AG04449 (cell line): Measurements from ENCODE around the gene TBX19.

Experiments used
- CTCF ChIA-PET: fragments of 350-600 bp; formaldehyde crosslinking; extraction: SDS; loops from one replicate; lab custom pipeline; 2021; ENCODE audit warnings: antibody characterized with exemption; lab: Yijun Ruan, JAX
- POLR2A ChIA-PET: fragments of 400-600, 350-600 bp; formaldehyde crosslinking; extraction: SDS; loops from one replicate; lab custom pipeline; 2020; ENCODE audit warnings: antibody characterized with exemption, inconsistent platforms; lab: Yijun Ruan, JAX
- DNase-seq: peaks from one replicate; pipeline ENCODE4 v3.0.0-alpha.2; 2010; ENCODE audit warnings: low read depth, low spot score
- H3K4me3 ChIP-seq: 2 replicates; pipeline ENCODE4 v1.5.1; 2011; ENCODE audit warnings: low read depth, mild to moderate bottlenecking, control low read depth, low read length
- TF ChIP-seq, protein P1 (sequence below): IDR thresholded peaks from one replicate; pipeline ENCODE4 v1.5.1; 2011; ENCODE audit warnings: mild to moderate bottlenecking, moderate library complexity, low read length, control low read depth, inconsistent platforms; ENCODE audit not compliant: insufficient read depth; ENCODE audit errors: missing control alignments

TBX19 gene

DNA sequence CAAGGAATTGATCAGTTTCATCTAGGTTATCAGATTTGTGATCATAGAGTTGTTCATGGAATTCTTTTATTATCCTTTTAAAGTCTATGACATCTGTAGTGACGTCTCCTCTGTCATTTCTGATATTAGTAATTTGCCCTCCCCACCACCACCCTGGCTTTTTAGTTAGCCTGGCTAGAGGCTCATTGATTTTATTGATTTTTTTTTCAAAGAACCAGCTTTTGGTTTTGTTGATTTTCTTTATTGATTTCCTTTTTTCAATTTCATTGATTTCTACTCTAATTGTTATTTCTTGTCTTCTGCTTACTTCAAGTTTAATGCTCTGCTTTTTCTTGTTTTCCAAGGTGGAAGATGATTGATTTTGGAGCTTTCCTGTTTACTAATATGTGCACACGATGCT, 23.3 kb upstream of the TBX19 start:
- no peak overlapping the region for H3K4me3 ChIP-seq
- ChIA-PET POLR2A (no interaction called here), CTCF (no interaction called here)
- no peak for DNase-seq
- TF ChIP-seq, protein P1, sequence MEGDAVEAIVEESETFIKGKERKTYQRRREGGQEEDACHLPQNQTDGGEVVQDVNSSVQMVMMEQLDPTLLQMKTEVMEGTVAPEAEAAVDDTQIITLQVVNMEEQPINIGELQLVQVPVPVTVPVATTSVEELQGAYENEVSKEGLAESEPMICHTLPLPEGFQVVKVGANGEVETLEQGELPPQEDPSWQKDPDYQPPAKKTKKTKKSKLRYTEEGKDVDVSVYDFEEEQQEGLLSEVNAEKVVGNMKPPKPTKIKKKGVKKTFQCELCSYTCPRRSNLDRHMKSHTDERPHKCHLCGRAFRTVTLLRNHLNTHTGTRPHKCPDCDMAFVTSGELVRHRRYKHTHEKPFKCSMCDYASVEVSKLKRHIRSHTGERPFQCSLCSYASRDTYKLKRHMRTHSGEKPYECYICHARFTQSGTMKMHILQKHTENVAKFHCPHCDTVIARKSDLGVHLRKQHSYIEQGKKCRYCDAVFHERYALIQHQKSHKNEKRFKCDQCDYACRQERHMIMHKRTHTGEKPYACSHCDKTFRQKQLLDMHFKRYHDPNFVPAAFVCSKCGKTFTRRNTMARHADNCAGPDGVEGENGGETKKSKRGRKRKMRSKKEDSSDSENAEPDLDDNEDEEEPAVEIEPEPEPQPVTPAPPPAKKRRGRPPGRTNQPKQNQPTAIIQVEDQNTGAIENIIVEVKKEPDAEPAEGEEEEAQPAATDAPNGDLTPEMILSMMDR: no peak

DNA sequence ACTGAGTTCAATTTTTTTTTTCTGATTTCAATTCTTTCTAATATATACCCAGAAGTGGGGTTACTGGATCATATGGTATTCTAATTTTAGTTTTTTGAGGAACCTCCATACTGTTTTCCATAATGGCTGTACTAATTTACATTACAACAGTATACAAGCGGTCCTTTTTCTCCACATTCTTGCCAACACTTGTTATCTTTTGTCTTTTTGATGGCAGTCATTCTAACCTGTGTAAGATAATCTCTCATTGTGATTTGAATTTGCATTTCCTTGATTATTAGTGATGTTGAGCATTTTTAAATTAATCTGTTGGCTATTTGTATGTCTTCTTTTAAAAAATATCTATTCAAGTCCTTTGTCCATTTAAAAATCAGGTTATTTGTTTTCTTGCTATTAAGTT, 21.1 kb upstream of the TBX19 start:
- CTCF ChIA-PET: no interaction called here
- H3K4me3 ChIP-seq: no peak overlapping the region
- TF ChIP-seq, protein P1: no peak
- POLR2A ChIA-PET: no interaction called here
- no peak for DNase-seq

DNA sequence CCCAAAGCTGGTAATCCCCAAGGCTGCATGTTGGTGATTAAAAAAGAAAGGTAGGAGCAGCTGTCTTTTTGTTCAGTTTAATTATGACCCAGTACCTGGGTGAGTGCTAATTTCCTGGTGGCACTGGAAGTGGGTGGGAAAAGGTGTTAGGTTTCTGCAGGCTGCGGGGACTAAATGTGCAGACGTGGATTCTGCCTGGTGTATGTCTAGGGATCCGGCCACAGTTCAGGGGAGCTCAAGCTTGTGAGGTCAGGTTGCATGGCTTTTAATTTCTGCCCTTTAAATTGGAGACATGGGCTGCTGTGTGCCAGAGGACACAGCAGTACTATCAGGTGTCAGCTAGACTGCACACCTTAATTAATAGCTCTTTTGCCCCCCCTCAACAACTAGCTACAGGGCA, 20.3 kb upstream of the TBX19 start:
- no peak for DNase-seq
- TF ChIP-seq, protein P1: no peak
- POLR2A ChIA-PET: no interaction called here
- CTCF ChIA-PET: interaction anchor here (1.3 kb wide), 1 partner anchor 20 kb away, joined by 4 read pairs; no protein-coding TSS in a partner anchor
- no peak overlapping the region for H3K4me3 ChIP-seq

DNA sequence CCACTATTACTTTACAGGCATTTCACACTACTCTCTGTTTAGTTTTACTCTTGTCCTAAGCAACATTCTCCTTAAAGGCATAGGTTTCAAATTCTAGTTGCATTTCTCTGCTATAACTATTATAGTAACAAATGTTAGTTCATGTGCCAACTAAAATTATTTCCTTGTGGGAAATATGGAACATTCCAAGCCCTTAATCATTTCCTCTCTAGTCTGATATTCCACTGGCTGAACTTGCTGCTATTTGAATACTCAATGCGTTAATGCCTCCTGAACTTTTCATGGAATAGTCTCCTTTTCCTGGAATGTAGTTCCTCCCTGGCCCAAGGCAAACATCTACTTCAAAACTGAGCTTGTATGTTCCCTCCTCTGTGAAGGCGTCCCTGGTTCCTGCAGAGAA, 19.3 kb upstream of the TBX19 start:
- TF ChIP-seq, protein P1: no peak
- ChIA-PET POLR2A (interaction anchor here (0.5 kb wide), 1 partner anchor 9 kb away, joined by 3 read pairs; no protein-coding TSS in a partner anchor), CTCF (interaction anchor here (0.8 to 1.5 kb wide), 4 partner anchors 21 to 179 kb away, joined by 3 to 6 read pairs (median 3); no protein-coding TSS in a partner anchor)
- DNase-seq: peak; percentile 51
- no peak overlapping the region for H3K4me3 ChIP-seq

DNA sequence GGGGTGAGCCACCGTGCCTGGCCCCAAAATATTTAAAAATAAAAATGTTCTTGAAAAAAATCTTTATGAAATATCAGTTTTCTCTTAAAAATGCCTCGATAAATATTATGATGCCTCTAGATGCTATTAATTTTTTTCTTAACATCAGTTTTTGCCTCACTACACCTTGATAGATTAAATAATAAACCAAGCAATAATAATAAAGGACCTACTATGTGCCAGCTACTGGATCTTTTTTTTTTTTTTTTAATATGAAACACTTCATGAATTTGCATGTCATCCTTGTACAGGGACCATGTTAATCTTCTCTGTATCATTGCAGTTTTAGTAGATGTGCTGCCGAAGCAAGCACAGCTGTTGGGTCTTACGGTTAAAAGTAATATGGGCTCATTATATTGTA, 17.5 kb upstream of the TBX19 start:
- POLR2A ChIA-PET: no interaction called here
- no peak overlapping the region for H3K4me3 ChIP-seq
- CTCF ChIA-PET: interaction anchor here (1.1 to 1.5 kb wide), 2 partner anchors 27 to 28 kb away, joined by 3 read pairs; no protein-coding TSS in a partner anchor
- TF ChIP-seq, protein P1: no peak
- DNase-seq: no peak

DNA sequence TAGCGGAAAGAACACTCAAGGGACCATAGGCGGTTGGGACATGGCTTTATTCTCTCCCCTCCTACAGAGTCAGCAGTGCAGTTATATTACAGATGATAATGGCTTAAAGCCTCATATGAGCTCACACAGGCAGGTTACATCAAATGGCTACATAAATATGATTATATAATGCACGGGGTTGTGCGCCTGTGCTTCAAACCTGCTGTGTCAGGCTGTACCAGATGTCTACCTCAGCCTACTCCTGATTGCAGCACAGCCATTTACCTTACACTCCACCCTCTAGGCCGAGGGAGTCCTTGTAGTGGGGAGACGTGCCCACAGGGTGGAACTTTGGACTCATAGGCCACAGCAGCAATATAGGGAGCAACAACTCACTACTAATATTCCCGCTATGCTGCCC, 16.4 kb upstream of the TBX19 start:
- DNase-seq: no peak
- H3K4me3 ChIP-seq: no peak overlapping the region
- TF ChIP-seq, protein P1: no peak
- ChIA-PET POLR2A (no interaction called here), CTCF (interaction anchor here (0.6 to 1.5 kb wide), 3 partner anchors 8 to 29 kb away, joined by 3 read pairs; no protein-coding TSS in a partner anchor)
